Body of pancreas (tissue), 4 donors: ENCODE data around the gene ZNF497. TPM values are rescaled to one million over a fixed set of nuclear protein-coding genes. Genes with fewer than 3 reads are reported as not detected.

Source experiments
- ATAC-seq: fragments of 150-250 bp; one replicate; pipeline ENCODE4 v1.9.1; 2016
- DNase-seq, 4 donors: peaks; one replicate each; pipeline ENCODE4 v3.0.0-alpha.2; 2019
- H3K27ac ChIP-seq, 4 donors: fragments of 200-600 bp; sonication (generic); 1 replicate in 3 of 4; 2 replicates in 1 of 4; pipeline versions ENCODE4 v1.5.1 to v1.6.1; 2016 to 2019; ENCODE audit warnings: mild to moderate bottlenecking in 1 of 4, mixed read lengths in 1 of 4, moderate library complexity in 1 of 4
- H3K27me3 ChIP-seq, 2 donors: fragments of 200-600 bp; sonication (generic); one replicate each; pipeline ENCODE4 v1.6.0; 2016; ENCODE audit warnings: mild to moderate bottlenecking in 1 of 2
- H3K36me3 ChIP-seq, 2 donors: fragments of 200-600 bp; sonication (generic); replicated peaks in 1 of 2; 2 replicates each; pipeline ENCODE4 v1.5.1; 2016; ENCODE audit warnings: low read depth in 2 of 2; ENCODE audit not compliant: insufficient read depth in 1 of 2
- H3K4me1 ChIP-seq: fragments of 200-600 bp; sonication (generic); one replicate; pipeline ENCODE4 v1.6.0; 2016
- H3K4me3 ChIP-seq, 2 donors: fragments of 200-600 bp; sonication (generic); 1 replicate in 1 of 2; 2 replicates in 1 of 2; pipeline ENCODE4 v1.5.1; 2016 to 2019
- H3K9me3 ChIP-seq, 3 donors: fragments of 200-600 bp; sonication (generic); 1 replicate in 2 of 3; 2 replicates in 1 of 3; pipeline ENCODE4 v1.5.1; 2016
- CTCF ChIP-seq, 7 experiments: fragments of 450-650 bp in 4 of 7; fragments of 200-600 bp in 3 of 7; sonication (generic) in 3 of 7; IDR thresholded peaks; one replicate each; pipeline ENCODE4 v1.5.1; 2016 to 2019; ENCODE audit warnings: antibody characterized with exemption in 7 of 7
- POLR2A ChIP-seq, 3 donors: fragments of 450-650 bp; IDR thresholded peaks; one replicate each; pipeline ENCODE4 v1.6.1; 2016; ENCODE audit warnings: antibody characterized with exemption in 3 of 3, mild to moderate bottlenecking in 2 of 3
- WGBS, 2 donors: methylation state at CpG; one replicate each; pipeline ENCODE4 v1.1.5; 2017; 5-methylcytosine and 5-hydroxymethylcytosine counted together
- intact Hi-C: fragments of 100-400 bp; cut with DNase I; formaldehyde crosslinking; loops from one replicate; pipeline ENCODE4 v1.15.1; 2023
- total RNA-seq, 2 donors: library from RNA; depleted of rRNA; stranded (reverse); fragments of >200 nt; gene quantifications; one replicate each; pipeline ENCODE4 v1.1.0, GENCODE V29; 2016

The ZNF497 gene
- total RNA-seq, 2 donors from 2014 or later = 4.6 to 4.7 TPM

GRCh38 chr19:58328999-58329398, 33.6 kb downstream of the ZNF497 start:
- H3K36me3 ChIP-seq = no peaks in the 10 kb centered on the region
- no peak overlapping the region for H3K27ac ChIP-seq
- H3K4me1 ChIP-seq = peaks cover 24% of the 10 kb centered on the region
- no peak overlapping the region for H3K4me3 ChIP-seq
- no peaks in the 10 kb centered on the region for H3K9me3 ChIP-seq
- TF ChIP-seq POLR2A (IDR thresholded peaks at IDR 0.05) = no peak
- TF ChIP-seq CTCF (IDR thresholded peaks at IDR 0.05) = no peak
- 68 to 80% methylated on average over 10 of the region's 10 CpGs for WGBS, 2 donors
- intact Hi-C loops = no loop called here
- ATAC-seq (no peak), DNase-seq (no peak)
- H3K27me3 ChIP-seq = no peaks in the 10 kb centered on the region

GRCh38 chr19:58326914-58327726, 35.4 kb downstream of the ZNF497 start, which contains the start of gene ZSCAN22:
Gene ZSCAN22, plus strand, starts transcription at chr19:58326994. Its CDS starts 7,809 bp downstream, at chr19:58334803.
- Histone ChIP-seq H3K4me1 (peaks cover 24% of the 10 kb centered on the region), H3K36me3 (no peaks in the 10 kb centered on the region), H3K27ac (peak within 1 kb of the TSS; percentile 77 to 95 (median 90)), H3K4me3 (peak within 1 kb of the TSS; percentile 37 to 82), H3K27me3 (no peaks in the 10 kb centered on the region), H3K9me3 (no peaks in the 10 kb centered on the region)
- intact Hi-C loops = no loop called here
- ATAC-seq (peak; percentile 96), DNase-seq (peak; percentile 96 to 99 (median 98))
- peak in 3 of 7 experiments; percentile 4 to 27 (median 22) for TF ChIP-seq CTCF (IDR thresholded peaks at IDR 0.05)
- peak in 2 of 3 donors; percentile 73 to 74 for TF ChIP-seq POLR2A (IDR thresholded peaks at IDR 0.05)
- WGBS, 2 donors = 0% methylated on average over 43 to 62 of the region's 62 CpGs

DNA sequence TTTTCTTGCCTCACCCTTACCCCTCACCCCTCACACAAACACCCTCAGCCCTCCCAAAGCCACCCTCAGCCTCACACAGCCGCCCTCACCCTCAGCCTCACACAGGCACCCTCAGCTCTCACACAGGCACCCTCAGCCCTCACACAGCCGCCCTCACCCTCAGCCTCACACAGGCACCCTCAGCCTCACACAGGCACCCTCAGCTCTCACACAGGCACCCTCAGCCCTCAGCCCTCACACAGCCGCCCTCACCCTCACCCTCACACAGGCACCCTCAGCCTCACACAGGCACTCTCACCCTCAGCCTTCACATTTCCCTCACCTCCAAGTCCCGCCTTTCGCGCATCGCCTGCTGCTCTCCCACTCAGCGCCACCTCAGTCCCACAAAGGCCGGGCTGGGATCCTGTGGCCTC, 36.0 kb downstream of the ZNF497 start:
- DNase-seq (no peak), ATAC-seq (no peak)
- H3K4me1 ChIP-seq = peaks cover 24% of the 10 kb centered on the region
- peak overlapping the region; percentile 37 to 82 for H3K4me3 ChIP-seq
- no peaks in the 10 kb centered on the region for H3K27me3 ChIP-seq
- no peak for TF ChIP-seq CTCF (IDR thresholded peaks at IDR 0.05)
- TF ChIP-seq POLR2A (IDR thresholded peaks at IDR 0.05) = no peak
- no peaks in the 10 kb centered on the region for H3K9me3 ChIP-seq
- no peaks in the 10 kb centered on the region for H3K36me3 ChIP-seq
- WGBS, 2 donors = 5 to 7% methylated on average over 9 of the region's 9 CpGs
- peak overlapping the region; percentile 77 to 95 (median 90) for H3K27ac ChIP-seq
- intact Hi-C loops = no loop called here

DNA sequence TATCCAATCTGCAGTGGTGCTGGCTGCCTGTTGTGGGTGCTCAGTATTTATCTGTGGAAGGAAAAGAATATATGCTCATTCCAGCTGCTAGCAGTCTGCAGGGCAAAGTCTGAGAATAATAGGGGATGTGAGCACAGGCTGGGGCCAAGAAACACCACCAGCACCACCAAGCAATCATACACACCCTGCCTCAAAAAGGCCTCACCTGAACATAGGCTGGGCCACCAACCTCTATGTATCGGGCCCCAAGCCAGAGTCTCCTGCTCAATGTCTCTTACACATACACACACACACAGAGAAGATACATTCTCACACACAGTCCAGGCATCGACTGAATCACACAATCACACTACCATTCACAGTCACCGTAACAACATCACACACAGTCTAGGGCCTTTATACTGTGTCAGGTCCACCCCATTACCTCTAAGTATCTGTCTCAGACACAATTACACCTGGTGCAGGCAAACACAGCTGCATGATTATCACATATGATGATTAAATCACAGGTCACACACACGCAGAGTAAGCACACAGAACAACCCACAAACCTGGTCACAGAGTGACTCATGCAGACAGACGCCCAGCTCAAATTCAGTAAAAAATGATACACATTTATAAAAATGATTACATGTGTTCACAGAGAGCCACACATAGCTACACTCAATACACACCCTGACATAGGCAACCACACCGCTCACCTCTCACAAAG, 37.1 kb downstream of the ZNF497 start:
- TF ChIP-seq CTCF (IDR thresholded peaks at IDR 0.05) (no peak), POLR2A (IDR thresholded peaks at IDR 0.05) (no peak)
- no peak overlapping the region for H3K27ac ChIP-seq
- ATAC-seq (no peak), DNase-seq (no peak)
- H3K4me1 ChIP-seq = peaks cover 24% of the 10 kb centered on the region
- H3K27me3 ChIP-seq = no peaks in the 10 kb centered on the region
- 69 to 73% methylated on average over 6 of the region's 6 CpGs for WGBS, 2 donors
- no peak overlapping the region for H3K4me3 ChIP-seq
- H3K9me3 ChIP-seq = no peaks in the 10 kb centered on the region
- H3K36me3 ChIP-seq = no peaks in the 10 kb centered on the region
- intact Hi-C loops = no loop called here
